ENCODE results near the gene COL8A2. TPM values are rescaled to one million over a fixed set of nuclear protein-coding genes. Genes with fewer than 3 reads are reported as not detected.

COL8A2 gene
- total and polyA plus RNA-seq, 2 donors (not counting 3 experiments of a cell fraction or from before 2014, with no cell fraction given), result 1.2 to 1.3 TPM

DNA sequence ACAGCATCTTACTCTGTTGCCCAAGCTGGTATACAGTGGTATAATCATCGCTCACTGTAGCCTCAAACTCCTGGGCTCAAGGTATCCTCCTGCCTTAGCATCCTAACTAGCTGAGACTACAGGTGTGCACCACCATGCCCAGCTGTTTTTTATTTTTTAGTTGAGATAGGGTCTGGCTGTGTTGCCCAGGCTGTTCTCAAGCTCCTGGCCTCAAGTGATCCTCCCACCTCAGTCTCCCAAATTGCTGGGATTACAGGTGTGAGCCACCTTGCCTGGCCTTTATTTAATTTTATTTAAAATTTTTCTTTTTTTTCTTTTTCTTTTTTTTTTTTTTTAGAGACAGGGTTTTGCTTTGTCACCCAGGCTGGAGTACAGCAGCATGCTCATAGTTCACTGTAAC, 40.1 kb upstream of the COL8A2 start:
- H3K36me3 ChIP-seq (ENCODE audit: control insufficient read depth in 2 of 2, extremely low read depth in 1 of 2, insufficient read depth in 2 of 2, low read length in 2 of 2), result peaks cover 8 to 12% of the 10 kb centered on the region in 2 experiments
- H4K20me1 ChIP-seq (replicated peaks; ENCODE audit: control insufficient read depth, extremely low read depth, insufficient read depth, low read length), result peaks cover 6% of the 10 kb centered on the region
- no peak overlapping the region for H3K4me3 ChIP-seq (replicated peaks in 1 of 3; ENCODE audit: insufficient read depth in 1 of 3, low read depth in 1 of 3, low read length in 3 of 3)
- dilution Hi-C loops (cut with MboI; ENCODE audit: extremely low pct_ligation_motif_present, low sequenced_read_pairs) (no loop called here), intact Hi-C loops (cut with micrococcal nuclease) (no loop called here)
- CTCF ChIA-PET, result interaction anchor here (1.5 to 2.1 kb wide), 2 partner anchors 14 to 23 kb away, joined by 3 to 9 read pairs; no protein-coding TSS in a partner anchor
- H3K9ac ChIP-seq (replicated peaks; ENCODE audit: extremely low read depth, insufficient read depth, low read length), result no peak overlapping the region
- peaks cover 26% of the 10 kb centered on the region for H3K4me1 ChIP-seq (ENCODE audit: control insufficient read depth, extremely low read depth, insufficient read depth, low read length)
- H3K4me2 ChIP-seq (ENCODE audit: insufficient read depth, low read length), result no peak overlapping the region
- POLR2A ChIA-PET, result no interaction called here
- peaks cover 92% of the 10 kb centered on the region for H3K79me2 ChIP-seq (ENCODE audit: control insufficient read depth, insufficient read depth, low read length)
- no peak overlapping the region for H3K27ac ChIP-seq (ENCODE audit: insufficient read depth, low read depth, low read length)
- no peaks in the 10 kb centered on the region for H3K27me3 ChIP-seq (ENCODE audit: control insufficient read depth in 2 of 2, insufficient read depth in 2 of 2, low read length in 2 of 2)
- no peaks in the 10 kb centered on the region for H3K9me3 ChIP-seq (replicated peaks; ENCODE audit: control insufficient read depth, insufficient read depth, low read length)
- H3K9me1 ChIP-seq (replicated peaks; ENCODE audit: control insufficient read depth, extremely low read depth, insufficient read depth, low read length), result no peaks in the 10 kb centered on the region
- no TSS peak for BruUV-seq (replicated peaks)
- DNase-seq (ENCODE audit: low read depth, low spot score) (no peak), FAIRE-seq (no peak)
- no peak overlapping the region for H2AFZ ChIP-seq (ENCODE audit: low read depth, low read length)
- no peak for TF ChIP-seq POLR2AphosphoS5 (IDR thresholded peaks at IDR 0.05; ENCODE audit: insufficient read depth, low read depth, low read length)
- no peak for TF ChIP-seq FOS (IDR thresholded peaks at IDR 0.05; ENCODE audit: borderline replicate concordance, insufficient read depth, low read length)
- no peak for TF ChIP-seq GATA2 (IDR thresholded peaks at IDR 0.05; ENCODE audit: insufficient read depth, insufficient read length, low read depth, low read length)
- TF ChIP-seq MYC (IDR thresholded peaks at IDR 0.05; ENCODE audit: low read depth, low read length), result no peak
- TF ChIP-seq, protein P1, sequence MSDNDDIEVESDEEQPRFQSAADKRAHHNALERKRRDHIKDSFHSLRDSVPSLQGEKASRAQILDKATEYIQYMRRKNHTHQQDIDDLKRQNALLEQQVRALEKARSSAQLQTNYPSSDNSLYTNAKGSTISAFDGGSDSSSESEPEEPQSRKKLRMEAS (IDR thresholded peaks at IDR 0.05; ENCODE audit: insufficient read depth, insufficient read length), result no peak
- TF ChIP-seq EZH2 (IDR thresholded peaks at IDR 0.05; ENCODE audit: borderline replicate concordance, low read depth, low read length, severe bottlenecking), result no peak
- TF ChIP-seq JUN (IDR thresholded peaks at IDR 0.05; ENCODE audit: borderline replicate concordance, insufficient read depth, insufficient read length, low read depth), result no peak
- TF ChIP-seq, protein P2, sequence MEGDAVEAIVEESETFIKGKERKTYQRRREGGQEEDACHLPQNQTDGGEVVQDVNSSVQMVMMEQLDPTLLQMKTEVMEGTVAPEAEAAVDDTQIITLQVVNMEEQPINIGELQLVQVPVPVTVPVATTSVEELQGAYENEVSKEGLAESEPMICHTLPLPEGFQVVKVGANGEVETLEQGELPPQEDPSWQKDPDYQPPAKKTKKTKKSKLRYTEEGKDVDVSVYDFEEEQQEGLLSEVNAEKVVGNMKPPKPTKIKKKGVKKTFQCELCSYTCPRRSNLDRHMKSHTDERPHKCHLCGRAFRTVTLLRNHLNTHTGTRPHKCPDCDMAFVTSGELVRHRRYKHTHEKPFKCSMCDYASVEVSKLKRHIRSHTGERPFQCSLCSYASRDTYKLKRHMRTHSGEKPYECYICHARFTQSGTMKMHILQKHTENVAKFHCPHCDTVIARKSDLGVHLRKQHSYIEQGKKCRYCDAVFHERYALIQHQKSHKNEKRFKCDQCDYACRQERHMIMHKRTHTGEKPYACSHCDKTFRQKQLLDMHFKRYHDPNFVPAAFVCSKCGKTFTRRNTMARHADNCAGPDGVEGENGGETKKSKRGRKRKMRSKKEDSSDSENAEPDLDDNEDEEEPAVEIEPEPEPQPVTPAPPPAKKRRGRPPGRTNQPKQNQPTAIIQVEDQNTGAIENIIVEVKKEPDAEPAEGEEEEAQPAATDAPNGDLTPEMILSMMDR (IDR thresholded peaks at IDR 0.05; ENCODE audit: extremely low read depth in 1 of 2, insufficient read depth in 1 of 2, low read depth in 1 of 2, low read length in 2 of 2), result no peak
- no peak for TF ChIP-seq POLR2A (IDR thresholded peaks at IDR 0.05; ENCODE audit: low read depth, low read length)

Measured in endothelial cell of umbilical vein (primary cell).